Measurements from ENCODE around the gene TXNDC2.
"Not testable (repeated sequence)": the region's sequence is repeated elsewhere in the genome, so short reads cannot be mapped to it uniquely, and the experiment has no call there.

TXNDC2 gene

DNA sequence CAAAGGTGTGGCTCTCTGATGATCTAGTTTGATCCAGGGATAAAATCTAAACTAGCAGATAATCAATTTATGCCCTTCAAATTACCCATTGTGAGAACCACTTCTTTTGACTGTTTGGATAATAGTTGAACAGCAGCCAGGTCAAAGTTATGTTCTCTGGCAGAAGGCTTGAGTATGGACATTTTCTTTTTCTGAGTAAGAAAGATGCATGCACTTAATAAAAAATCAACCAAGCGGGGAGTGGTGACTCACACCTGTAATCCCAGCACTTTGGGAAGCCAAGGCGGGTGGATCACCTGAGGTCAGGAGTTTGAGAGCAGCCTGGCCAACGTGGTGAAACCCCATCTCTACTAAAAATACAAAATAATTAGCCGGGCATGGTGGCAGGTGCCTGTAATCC is 5.7 kb downstream of the TXNDC2 start:
- not testable (repeated sequence) for H3K27ac ChIP-seq (ENCODE audit: low read length, poor library complexity, severe bottlenecking); H2BK15ac ChIP-seq (ENCODE audit: low read depth, poor library complexity, severe bottlenecking); H2BK120ac ChIP-seq (ENCODE audit: low read depth, low read length)

GRCh38 chr18:9894454-9895068 is 8.8 kb downstream of the TXNDC2 start:
- no peaks in the 10 kb centered on the region for H3K79me1 ChIP-seq (replicated peaks; ENCODE audit: low read length, poor library complexity, severe bottlenecking)
- H4K91ac ChIP-seq (ENCODE audit: low read length), result no peak overlapping the region
- no peak overlapping the region for H2BK12ac ChIP-seq (ENCODE audit: low read length in 2 of 2)
- no peak overlapping the region for H2BK15ac ChIP-seq (ENCODE audit: low read depth, poor library complexity, severe bottlenecking)
- H3K9me3 ChIP-seq (ENCODE audit: control insufficient read depth, low read length), result no peaks in the 10 kb centered on the region
- H3K4ac ChIP-seq (ENCODE audit: low read depth in 1 of 2, low read length in 2 of 2), result no peak overlapping the region
- H3K18ac ChIP-seq (ENCODE audit: low read depth in 1 of 2, low read length in 2 of 2), result no peak overlapping the region
- H3K4me1 ChIP-seq (ENCODE audit: control insufficient read depth, insufficient read depth, low read depth, low read length), result peaks cover 2% of the 10 kb centered on the region
- H3K9ac ChIP-seq (ENCODE audit: low read length), result no peak overlapping the region
- 100% methylated on average over 5 of the region's 6 CpGs for WGBS
- H3K4me2 ChIP-seq (ENCODE audit: low read length, poor library complexity, severe bottlenecking), result no peak overlapping the region
- H2AK5ac ChIP-seq (ENCODE audit: low read length, severe bottlenecking), result no peak overlapping the region
- H3K27ac ChIP-seq (ENCODE audit: low read length, poor library complexity, severe bottlenecking), result no peak overlapping the region
- DNase-seq, result no peak
- H3K36me3 ChIP-seq (ENCODE audit: control insufficient read depth in 1 of 2, insufficient read depth in 2 of 2, low read depth in 1 of 2, low read length in 2 of 2), result no peaks in the 10 kb centered on the region
- no peak overlapping the region for H3K14ac ChIP-seq (ENCODE audit: low read length in 2 of 2)
- no peak overlapping the region for H3K23ac ChIP-seq (ENCODE audit: low read length in 2 of 2)
- no peak overlapping the region for H2BK120ac ChIP-seq (ENCODE audit: low read depth, low read length)
- H2AFZ ChIP-seq (ENCODE audit: low read depth, low read length), result no peak overlapping the region
- no peaks in the 10 kb centered on the region for H3K27me3 ChIP-seq (ENCODE audit: control insufficient read depth in 1 of 2, insufficient read depth in 1 of 2, low read length in 2 of 2)
- no peak overlapping the region for H3K4me3 ChIP-seq (ENCODE audit: insufficient read depth in 1 of 2, low read depth in 1 of 2, low read length in 2 of 2)
- H2BK5ac ChIP-seq (ENCODE audit: low read depth, low read length, poor library complexity, severe bottlenecking), result no peak overlapping the region
- H4K8ac ChIP-seq (ENCODE audit: low read length), result no peak overlapping the region

More for the DNA sequence above, 5.7 kb downstream of the TXNDC2 start:
- H4K91ac ChIP-seq (ENCODE audit: low read length); H3K27me3 ChIP-seq (ENCODE audit: control insufficient read depth in 1 of 2, insufficient read depth in 1 of 2, low read length in 2 of 2); H2BK5ac ChIP-seq (ENCODE audit: low read depth, low read length, poor library complexity, severe bottlenecking); H3K14ac ChIP-seq (ENCODE audit: low read length in 2 of 2); H3K9me3 ChIP-seq (ENCODE audit: control insufficient read depth, low read length); DNase-seq; H2BK12ac ChIP-seq (ENCODE audit: low read length in 2 of 2); H3K36me3 ChIP-seq (ENCODE audit: control insufficient read depth in 1 of 2, insufficient read depth in 2 of 2, low read depth in 1 of 2, low read length in 2 of 2); H3K4ac ChIP-seq (ENCODE audit: low read depth in 1 of 2, low read length in 2 of 2); H3K9ac ChIP-seq (ENCODE audit: low read length); H3K79me1 ChIP-seq (replicated peaks; ENCODE audit: low read length, poor library complexity, severe bottlenecking); H2AK5ac ChIP-seq (ENCODE audit: low read length, severe bottlenecking); H3K18ac ChIP-seq (ENCODE audit: low read depth in 1 of 2, low read length in 2 of 2); H3K4me3 ChIP-seq (ENCODE audit: insufficient read depth in 1 of 2, low read depth in 1 of 2, low read length in 2 of 2); H4K8ac ChIP-seq (ENCODE audit: low read length); H3K4me1 ChIP-seq (ENCODE audit: control insufficient read depth, insufficient read depth, low read depth, low read length); H3K4me2 ChIP-seq (ENCODE audit: low read length, poor library complexity, severe bottlenecking); H2AFZ ChIP-seq (ENCODE audit: low read depth, low read length); H3K23ac ChIP-seq (ENCODE audit: low read length in 2 of 2): not testable (repeated sequence)
- WGBS, result 83% methylated on average over 4 of the region's 4 CpGs

GRCh38 chr18:9897129-9897528 is 11.4 kb downstream of the TXNDC2 start:
- DNase-seq, result no peak
- Histone ChIP-seq H3K36me3 (ENCODE audit: control insufficient read depth in 1 of 2, insufficient read depth in 2 of 2, low read depth in 1 of 2, low read length in 2 of 2) (no peaks in the 10 kb centered on the region), H2AK5ac (ENCODE audit: low read length, severe bottlenecking) (no peak overlapping the region), H2BK120ac (ENCODE audit: low read depth, low read length) (no peak overlapping the region), H2AFZ (ENCODE audit: low read depth, low read length) (no peak overlapping the region), H3K14ac (ENCODE audit: low read length in 2 of 2) (no peak overlapping the region), H3K23ac (ENCODE audit: low read length in 2 of 2) (no peak overlapping the region), H3K27me3 (ENCODE audit: control insufficient read depth in 1 of 2, insufficient read depth in 1 of 2, low read length in 2 of 2) (no peaks in the 10 kb centered on the region), H3K4me2 (ENCODE audit: low read length, poor library complexity, severe bottlenecking) (no peak overlapping the region), H3K9me3 (ENCODE audit: control insufficient read depth, low read length) (no peaks in the 10 kb centered on the region), H3K18ac (ENCODE audit: low read depth in 1 of 2, low read length in 2 of 2) (no peak overlapping the region), H3K79me1 (replicated peaks; ENCODE audit: low read length, poor library complexity, severe bottlenecking) (no peaks in the 10 kb centered on the region), H2BK5ac (ENCODE audit: low read depth, low read length, poor library complexity, severe bottlenecking) (no peak overlapping the region), H3K4me3 (ENCODE audit: insufficient read depth in 1 of 2, low read depth in 1 of 2, low read length in 2 of 2) (no peak overlapping the region), H4K91ac (ENCODE audit: low read length) (no peak overlapping the region), H3K4me1 (ENCODE audit: control insufficient read depth, insufficient read depth, low read depth, low read length) (peaks cover 2% of the 10 kb centered on the region), H2BK15ac (ENCODE audit: low read depth, poor library complexity, severe bottlenecking) (no peak overlapping the region), H3K9ac (ENCODE audit: low read length) (no peak overlapping the region), H3K4ac (ENCODE audit: low read depth in 1 of 2, low read length in 2 of 2) (no peak overlapping the region), H2BK12ac (ENCODE audit: low read length in 2 of 2) (no peak overlapping the region), H4K8ac (ENCODE audit: low read length) (no peak overlapping the region), H3K27ac (ENCODE audit: low read length, poor library complexity, severe bottlenecking) (no peak overlapping the region)
- 98% methylated on average over 5 of the region's 5 CpGs for WGBS

GRCh38 chr18:9897787-9898291 is 12.1 kb downstream of the TXNDC2 start:
- not testable (repeated sequence) for H2AFZ ChIP-seq (ENCODE audit: low read depth, low read length)
- 94% methylated on average over 10 of the region's 10 CpGs for WGBS

More at GRCh38 chr18:9897787-9898291, 12.1 kb downstream of the TXNDC2 start:
- H3K23ac ChIP-seq (ENCODE audit: low read length in 2 of 2); DNase-seq; H2BK120ac ChIP-seq (ENCODE audit: low read depth, low read length); H3K4me2 ChIP-seq (ENCODE audit: low read length, poor library complexity, severe bottlenecking); H2BK5ac ChIP-seq (ENCODE audit: low read depth, low read length, poor library complexity, severe bottlenecking); H3K4me1 ChIP-seq (ENCODE audit: control insufficient read depth, insufficient read depth, low read depth, low read length); H3K27ac ChIP-seq (ENCODE audit: low read length, poor library complexity, severe bottlenecking); H3K9me3 ChIP-seq (ENCODE audit: control insufficient read depth, low read length); H3K4me3 ChIP-seq (ENCODE audit: insufficient read depth in 1 of 2, low read depth in 1 of 2, low read length in 2 of 2); H3K36me3 ChIP-seq (ENCODE audit: control insufficient read depth in 1 of 2, insufficient read depth in 2 of 2, low read depth in 1 of 2, low read length in 2 of 2); H3K27me3 ChIP-seq (ENCODE audit: control insufficient read depth in 1 of 2, insufficient read depth in 1 of 2, low read length in 2 of 2); H3K9ac ChIP-seq (ENCODE audit: low read length); H4K91ac ChIP-seq (ENCODE audit: low read length); H3K79me1 ChIP-seq (replicated peaks; ENCODE audit: low read length, poor library complexity, severe bottlenecking); H3K14ac ChIP-seq (ENCODE audit: low read length in 2 of 2); H2BK15ac ChIP-seq (ENCODE audit: low read depth, poor library complexity, severe bottlenecking); H2AK5ac ChIP-seq (ENCODE audit: low read length, severe bottlenecking); H3K4ac ChIP-seq (ENCODE audit: low read depth in 1 of 2, low read length in 2 of 2); H4K8ac ChIP-seq (ENCODE audit: low read length): not testable (repeated sequence)
- peak overlapping the region in 1 of 2 experiments; percentile 21 for H3K18ac ChIP-seq (ENCODE audit: low read depth in 1 of 2, low read length in 2 of 2)
- peak overlapping the region in 1 of 2 experiments; percentile 54 for H2BK12ac ChIP-seq (ENCODE audit: low read length in 2 of 2)

Measured in mesenchymal stem cell (in vitro differentiated cells and primary cell).